ENCODE measurements around the gene PET117. TPM values are rescaled to one million over a fixed set of nuclear protein-coding genes. Genes with fewer than 3 reads are reported as not detected.

Gene PET117
- total and polyA plus RNA-seq, 2 donors (not counting 3 experiments of a cell fraction or from before 2014, with no cell fraction given) = 4.6 to 11.4 TPM

DNA sequence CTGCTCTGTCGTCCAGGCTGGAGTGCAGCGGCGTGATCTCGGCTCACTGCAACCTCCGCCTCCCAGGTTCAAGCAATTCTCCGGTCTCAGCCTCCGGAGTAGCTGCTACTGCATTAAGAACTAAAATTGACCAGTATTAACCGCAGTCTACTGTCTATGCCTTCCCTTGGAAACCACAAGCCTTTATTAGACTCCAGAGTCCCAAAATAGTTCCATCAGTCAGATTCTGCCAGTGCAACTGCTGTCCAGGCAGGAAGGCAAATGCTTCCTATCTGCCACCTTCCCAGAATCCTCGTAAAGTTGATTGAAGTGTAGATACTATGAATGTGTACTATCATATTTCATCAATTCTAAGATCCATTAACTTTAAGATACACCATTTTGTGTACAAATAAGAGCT is 16.7 kb downstream of the PET117 start:
- CTCF ChIA-PET = no interaction called here
- BruUV-seq (replicated peaks) = no TSS peak

More for the DNA sequence above, 16.7 kb downstream of the PET117 start:
- H3K27ac ChIP-seq (ENCODE audit: insufficient read depth, low read depth, low read length) = no peak overlapping the region
- no peaks in the 10 kb centered on the region for H3K9me1 ChIP-seq (replicated peaks; ENCODE audit: control insufficient read depth, extremely low read depth, insufficient read depth, low read length)
- H3K9ac ChIP-seq (replicated peaks; ENCODE audit: extremely low read depth, insufficient read depth, low read length) = no peak overlapping the region
- intact Hi-C loops (cut with micrococcal nuclease) (no loop called here), dilution Hi-C loops (cut with MboI; ENCODE audit: extremely low pct_ligation_motif_present, low sequenced_read_pairs) (no loop called here)
- no peak overlapping the region for H3K4me2 ChIP-seq (ENCODE audit: insufficient read depth, low read length)
- H3K79me2 ChIP-seq (ENCODE audit: control insufficient read depth, insufficient read depth, low read length) = no peaks in the 10 kb centered on the region
- H3K27me3 ChIP-seq (ENCODE audit: control insufficient read depth in 2 of 2, insufficient read depth in 2 of 2, low read length in 2 of 2) = no peaks in the 10 kb centered on the region
- H3K9me3 ChIP-seq (replicated peaks; ENCODE audit: control insufficient read depth, insufficient read depth, low read length) = no peaks in the 10 kb centered on the region
- no peak overlapping the region for H2AFZ ChIP-seq (ENCODE audit: low read depth, low read length)
- no peak overlapping the region for H3K4me3 ChIP-seq (replicated peaks in 1 of 3; ENCODE audit: insufficient read depth in 1 of 3, low read depth in 1 of 3, low read length in 3 of 3)
- no peaks in the 10 kb centered on the region for H4K20me1 ChIP-seq (replicated peaks; ENCODE audit: control insufficient read depth, extremely low read depth, insufficient read depth, low read length)
- no peak for TF ChIP-seq FOS (IDR thresholded peaks at IDR 0.05; ENCODE audit: borderline replicate concordance, insufficient read depth, low read length)
- TF ChIP-seq POLR2AphosphoS5 (IDR thresholded peaks at IDR 0.05; ENCODE audit: insufficient read depth, low read depth, low read length) = no peak
- TF ChIP-seq JUN (IDR thresholded peaks at IDR 0.05; ENCODE audit: borderline replicate concordance, insufficient read depth, insufficient read length, low read depth) = no peak
- TF ChIP-seq EZH2 (IDR thresholded peaks at IDR 0.05; ENCODE audit: borderline replicate concordance, low read depth, low read length, severe bottlenecking) = no peak
- TF ChIP-seq POLR2A (IDR thresholded peaks at IDR 0.05; ENCODE audit: low read depth, low read length) = no peak
- no peak for TF ChIP-seq MYC (IDR thresholded peaks at IDR 0.05; ENCODE audit: low read depth, low read length)
- TF ChIP-seq, protein P1, sequence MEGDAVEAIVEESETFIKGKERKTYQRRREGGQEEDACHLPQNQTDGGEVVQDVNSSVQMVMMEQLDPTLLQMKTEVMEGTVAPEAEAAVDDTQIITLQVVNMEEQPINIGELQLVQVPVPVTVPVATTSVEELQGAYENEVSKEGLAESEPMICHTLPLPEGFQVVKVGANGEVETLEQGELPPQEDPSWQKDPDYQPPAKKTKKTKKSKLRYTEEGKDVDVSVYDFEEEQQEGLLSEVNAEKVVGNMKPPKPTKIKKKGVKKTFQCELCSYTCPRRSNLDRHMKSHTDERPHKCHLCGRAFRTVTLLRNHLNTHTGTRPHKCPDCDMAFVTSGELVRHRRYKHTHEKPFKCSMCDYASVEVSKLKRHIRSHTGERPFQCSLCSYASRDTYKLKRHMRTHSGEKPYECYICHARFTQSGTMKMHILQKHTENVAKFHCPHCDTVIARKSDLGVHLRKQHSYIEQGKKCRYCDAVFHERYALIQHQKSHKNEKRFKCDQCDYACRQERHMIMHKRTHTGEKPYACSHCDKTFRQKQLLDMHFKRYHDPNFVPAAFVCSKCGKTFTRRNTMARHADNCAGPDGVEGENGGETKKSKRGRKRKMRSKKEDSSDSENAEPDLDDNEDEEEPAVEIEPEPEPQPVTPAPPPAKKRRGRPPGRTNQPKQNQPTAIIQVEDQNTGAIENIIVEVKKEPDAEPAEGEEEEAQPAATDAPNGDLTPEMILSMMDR (IDR thresholded peaks at IDR 0.05; ENCODE audit: extremely low read depth in 1 of 2, insufficient read depth in 1 of 2, low read depth in 1 of 2, low read length in 2 of 2) = no peak
- no peak for TF ChIP-seq MAX (IDR thresholded peaks at IDR 0.05; ENCODE audit: insufficient read depth, insufficient read length)
- TF ChIP-seq GATA2 (IDR thresholded peaks at IDR 0.05; ENCODE audit: insufficient read depth, insufficient read length, low read depth, low read length) = no peak
- FAIRE-seq = no peak
- H3K4me1 ChIP-seq (ENCODE audit: control insufficient read depth, extremely low read depth, insufficient read depth, low read length) = no peaks in the 10 kb centered on the region
- peaks cover 2 to 4% of the 10 kb centered on the region in 2 experiments for H3K36me3 ChIP-seq (ENCODE audit: control insufficient read depth in 2 of 2, extremely low read depth in 1 of 2, insufficient read depth in 2 of 2, low read length in 2 of 2)
- DNase-seq (ENCODE audit: low read depth, low spot score) = no peak
- POLR2A ChIA-PET = no interaction called here

Data from endothelial cell of umbilical vein (primary cell).